Kidney epithelial cell (primary cell): Measurements from ENCODE around the gene STK36. TPM values are rescaled to one million over a fixed set of nuclear protein-coding genes. Genes with fewer than 3 reads are reported as not detected.

Experiments used
- DNase-seq: peaks from one replicate; pipeline ENCODE4 v3.0.0-alpha.2; 2010; ENCODE audit warnings: low read depth
- H3K27me3 ChIP-seq: 2 replicates; pipeline ENCODE4 v1.6.0; 2011; ENCODE audit warnings: low read length; ENCODE audit not compliant: control insufficient read depth, insufficient read depth
- H3K36me3 ChIP-seq: 2 replicates; pipeline ENCODE4 v1.5.1; 2011; ENCODE audit warnings: low read length; ENCODE audit not compliant: control insufficient read depth, insufficient read depth
- H3K4me3 ChIP-seq: 2 replicates; pipeline ENCODE4 v1.5.1; 2011; ENCODE audit warnings: low read depth, mild to moderate bottlenecking, control low read depth, low read length
- CTCF ChIP-seq: IDR thresholded peaks from 2 replicates; pipeline ENCODE4 v1.5.1; 2011; ENCODE audit warnings: mild to moderate bottlenecking, moderate library complexity, low read length, control low read depth, inconsistent platforms; ENCODE audit not compliant: insufficient read depth, poor library complexity, severe bottlenecking
- total RNA-seq: library from RNA; depleted of rRNA; stranded (reverse); fragments of >200 nt; gene quantifications from 2 replicates; pipeline ENCODE4 v1.2.3, GENCODE V29; 2015

Gene STK36
- total RNA-seq, 1 donor from 2014 or later = 49.3 TPM

- TF ChIP-seq CTCF = no peak
Observed at GRCh38 chr2:218721488-218721887, 49.6 kb downstream of the STK36 start.

GRCh38 chr2:218721934-218722333 lies 50.0 kb downstream of the STK36 start:
- Histone ChIP-seq H3K36me3 (no peaks in the 10 kb centered on the region), H3K27me3 (no peaks in the 10 kb centered on the region), H3K4me3 (no peak overlapping the region)
- DNase-seq = no peak
- no peak for TF ChIP-seq CTCF

More at GRCh38 chr2:218721488-218721887, 49.6 kb downstream of the STK36 start:
- Histone ChIP-seq H3K4me3 (no peak overlapping the region), H3K27me3 (no peaks in the 10 kb centered on the region), H3K36me3 (no peaks in the 10 kb centered on the region)
- no peak for DNase-seq

GRCh38 chr2:218722419-218722818 lies 50.5 kb downstream of the STK36 start:
- no peak for DNase-seq
- TF ChIP-seq CTCF = no peak
- H3K36me3 ChIP-seq = no peaks in the 10 kb centered on the region
- H3K4me3 ChIP-seq = no peak overlapping the region
- H3K27me3 ChIP-seq = no peaks in the 10 kb centered on the region

- Histone ChIP-seq H3K27me3 (no peaks in the 10 kb centered on the region), H3K36me3 (no peaks in the 10 kb centered on the region), H3K4me3 (no peak overlapping the region)
- no peak for TF ChIP-seq CTCF
- DNase-seq = no peak
Observed at GRCh38 chr2:218722876-218723785, 51.2 kb downstream of the STK36 start.

GRCh38 chr2:218726004-218726574 lies 54.2 kb downstream of the STK36 start:
- no peak for TF ChIP-seq CTCF
- H3K27me3 ChIP-seq = no peaks in the 10 kb centered on the region
- H3K36me3 ChIP-seq = no peaks in the 10 kb centered on the region
- DNase-seq = no peak
- no peak overlapping the region for H3K4me3 ChIP-seq
